Prostate gland (tissue), 2 donors: Measurements from ENCODE around the gene TFB2M.

Source experiments
- CTCF ChIP-seq, 4 experiments: fragments of 200-600 bp in 2 of 4; fragments of 450-650 bp in 2 of 4; sonication (generic) in 2 of 4; IDR thresholded peaks; 1 replicate in 3 of 4; 2 replicates in 1 of 4; pipeline ENCODE4 v1.5.1; 2016 to 2019; ENCODE audit warnings: antibody characterized with exemption in 4 of 4, mild to moderate bottlenecking in 2 of 4, moderate library complexity in 2 of 4
- POLR2A ChIP-seq: fragments of 450-650 bp; IDR thresholded peaks from one replicate; pipeline ENCODE4 v1.6.1; 2016; ENCODE audit warnings: antibody characterized with exemption, mild to moderate bottlenecking
- POLR2AphosphoS5 ChIP-seq: sonication (generic); formaldehyde crosslinking; IDR thresholded peaks from one replicate; pipeline ENCODE4 v1.6.1; 2017; ENCODE audit warnings: antibody characterized with exemption

GRCh38 chr1:246518456-246519205 lies 47.4 kb downstream of the TFB2M start:
- TF ChIP-seq POLR2A (no peak), CTCF (IDR thresholded peaks at IDR 0.05) (no peak), POLR2AphosphoS5 (no peak)
